Measurements from ENCODE around the gene QPRT.
"Not testable (repeated sequence)": the region's sequence is repeated elsewhere in the genome, so short reads cannot be mapped to it uniquely, and the experiment has no call there.

QPRT gene

GRCh38 chr16:29678691-29679267 lies at the start of gene QPRT:
TSS of gene QPRT (plus strand) at chr16:29679180. CDS start at chr16:29679198, 18 bp downstream.
- peak; percentile 81 for DNase-seq
- H3K4me1 Mint-ChIP-seq, result peaks cover 45% of the 10 kb centered on the region
- H3K27ac Mint-ChIP-seq, result peak within 1 kb of the TSS; percentile 99
- H3K27me3 Mint-ChIP-seq (ENCODE audit: low read depth, poor library complexity), result no peaks in the 10 kb centered on the region
- peak within 1 kb of the TSS; percentile 87 for H3K4me3 Mint-ChIP-seq
- H3K9me3 Mint-ChIP-seq, result peaks cover 9% of the 10 kb centered on the region
- H3K36me3 Mint-ChIP-seq (ENCODE audit: low read depth), result peaks cover 31% of the 10 kb centered on the region
- no peak for TF ChIP-seq CTCF (IDR thresholded peaks at IDR 0.05)

- not testable (repeated sequence) for H3K9me3 Mint-ChIP-seq; H3K4me1 Mint-ChIP-seq; H3K27ac Mint-ChIP-seq; H3K36me3 Mint-ChIP-seq (ENCODE audit: low read depth); H3K4me3 Mint-ChIP-seq; DNase-seq; H3K27me3 Mint-ChIP-seq (ENCODE audit: low read depth, poor library complexity)
These were observed 49.7 kb upstream of the QPRT start for GRCh38 chr16:29629318-29629717.

GRCh38 chr16:29631658-29632057 lies 47.3 kb upstream of the QPRT start:
- H3K4me1 Mint-ChIP-seq; H3K36me3 Mint-ChIP-seq (ENCODE audit: low read depth); H3K9me3 Mint-ChIP-seq; DNase-seq; H3K4me3 Mint-ChIP-seq; H3K27me3 Mint-ChIP-seq (ENCODE audit: low read depth, poor library complexity); H3K27ac Mint-ChIP-seq: not testable (repeated sequence)

- H3K27me3 Mint-ChIP-seq (ENCODE audit: low read depth, poor library complexity); H3K4me1 Mint-ChIP-seq; H3K36me3 Mint-ChIP-seq (ENCODE audit: low read depth); H3K9me3 Mint-ChIP-seq; H3K4me3 Mint-ChIP-seq; DNase-seq; H3K27ac Mint-ChIP-seq: not testable (repeated sequence)
These were observed 43.1 kb upstream of the QPRT start for GRCh38 chr16:29635902-29636301.

- H3K9me3 Mint-ChIP-seq; H3K36me3 Mint-ChIP-seq (ENCODE audit: low read depth); H3K4me3 Mint-ChIP-seq; H3K27ac Mint-ChIP-seq; DNase-seq; H3K4me1 Mint-ChIP-seq; H3K27me3 Mint-ChIP-seq (ENCODE audit: low read depth, poor library complexity): not testable (repeated sequence)
These were observed 42.6 kb upstream of the QPRT start for GRCh38 chr16:29636368-29636767.

GRCh38 chr16:29638751-29639150 lies 40.2 kb upstream of the QPRT start:
- H3K4me3 Mint-ChIP-seq; H3K9me3 Mint-ChIP-seq; H3K27ac Mint-ChIP-seq; H3K27me3 Mint-ChIP-seq (ENCODE audit: low read depth, poor library complexity); H3K4me1 Mint-ChIP-seq; H3K36me3 Mint-ChIP-seq (ENCODE audit: low read depth); DNase-seq: not testable (repeated sequence)

GRCh38 chr16:29641561-29641960 lies 37.4 kb upstream of the QPRT start:
- peaks cover 12% of the 10 kb centered on the region for H3K4me1 Mint-ChIP-seq
- H3K4me3 Mint-ChIP-seq, result no peak overlapping the region
- no peaks in the 10 kb centered on the region for H3K9me3 Mint-ChIP-seq
- DNase-seq, result no peak
- H3K27me3 Mint-ChIP-seq (ENCODE audit: low read depth, poor library complexity), result no peaks in the 10 kb centered on the region
- no peaks in the 10 kb centered on the region for H3K36me3 Mint-ChIP-seq (ENCODE audit: low read depth)
- TF ChIP-seq CTCF (IDR thresholded peaks at IDR 0.05), result no peak
- peak overlapping the region; percentile 77 for H3K27ac Mint-ChIP-seq

GRCh38 chr16:29643596-29643995 lies 35.4 kb upstream of the QPRT start:
- no peaks in the 10 kb centered on the region for H3K27me3 Mint-ChIP-seq (ENCODE audit: low read depth, poor library complexity)
- no peaks in the 10 kb centered on the region for H3K36me3 Mint-ChIP-seq (ENCODE audit: low read depth)
- no peaks in the 10 kb centered on the region for H3K9me3 Mint-ChIP-seq
- H3K4me1 Mint-ChIP-seq, result peaks cover 12% of the 10 kb centered on the region
- H3K27ac Mint-ChIP-seq, result peak overlapping the region; percentile 50
- no peak for TF ChIP-seq CTCF (IDR thresholded peaks at IDR 0.05)
- no peak for DNase-seq
- no peak overlapping the region for H3K4me3 Mint-ChIP-seq
